H1 (cell line): ENCODE results near the gene ZNF521. TPM values are rescaled to one million over a fixed set of nuclear protein-coding genes. Genes with fewer than 3 reads are reported as not detected.

Experiments
- CTCF ChIA-PET: fragments of 300-600 bp; sonication (Branson Sonifier 250); formaldehyde crosslinking; loops from one replicate; lab custom pipeline; 2021; ENCODE audit not compliant: partially characterized antibody; lab: Charles Lee
- POLR2A ChIA-PET: fragments of 300-600 bp; sonication (Branson Sonifier 250); formaldehyde crosslinking; loops from one replicate; lab custom pipeline; 2021; ENCODE audit warnings: inconsistent platforms; ENCODE audit not compliant: partially characterized antibody; lab: Charles Lee
- DNase-seq, 2 experiments: peaks; one replicate each; pipeline versions ENCODE4 v3.0.0 to v3.0.0-alpha.2; 2010 to 2022; ENCODE audit warnings: low spot score in 2 of 2, low read depth in 1 of 2, mixed read lengths in 1 of 2
- FAIRE-seq: peaks from 2 replicates; lab custom pipeline; 2011; peaks lifted over from hg19 to GRCh38; lab: Jason Lieb, UNC
- H2AFZ ChIP-seq: 2 replicates; pipeline ENCODE4 v1.8.1; 2012; ENCODE audit warnings: low read length, inconsistent platforms
- H2AK5ac ChIP-seq: 2 replicates; pipeline ENCODE4 v1.6.1; 2013; ENCODE audit warnings: low read depth, low read length
- H2BK120ac ChIP-seq: replicated peaks from 2 replicates; pipeline ENCODE3; 2013; ENCODE audit warnings: low read depth, low read length, inconsistent platforms
- H2BK12ac ChIP-seq: 2 replicates; pipeline ENCODE4 v1.6.1; 2013; ENCODE audit warnings: low read depth, low read length
- H2BK15ac ChIP-seq: 2 replicates; pipeline ENCODE4 v1.6.1; 2013; ENCODE audit warnings: low read length
- H2BK20ac ChIP-seq: 2 replicates; pipeline ENCODE4 v1.6.1; 2013; ENCODE audit warnings: low read length
- H2BK5ac ChIP-seq: 2 replicates; pipeline ENCODE4 v1.6.1; 2013; ENCODE audit warnings: low read depth, low read length
- H3K14ac ChIP-seq: 2 replicates; pipeline ENCODE4 v1.6.1; 2013; ENCODE audit warnings: inconsistent platforms; ENCODE audit not compliant: insufficient read length
- H3K18ac ChIP-seq: 2 replicates; pipeline ENCODE4 v1.6.1; 2013; ENCODE audit warnings: low read length; ENCODE audit errors: extremely low read depth
- H3K23ac ChIP-seq: 2 replicates; pipeline ENCODE4 v1.6.1; 2013; ENCODE audit warnings: inconsistent platforms; ENCODE audit not compliant: insufficient read length
- H3K23me2 ChIP-seq: 2 replicates; pipeline ENCODE4 v1.6.1; 2013; ENCODE audit warnings: low read depth, low read length
- H3K27ac ChIP-seq: 2 replicates; pipeline ENCODE4 v1.6.1; 2011; ENCODE audit warnings: low read depth, low read length, inconsistent platforms
- H3K27me3 ChIP-seq, 4 experiments: replicated peaks in 1 of 4; 1 replicate in 1 of 4; 2 replicates in 3 of 4; pipeline versions ENCODE4 v1.6.1 to v1.8.1; 2011 to 2013; ENCODE audit warnings: low read length in 3 of 4, mild to moderate bottlenecking in 3 of 4, inconsistent platforms in 2 of 4, mixed read lengths in 2 of 4, moderate library complexity in 1 of 4; ENCODE audit not compliant: control insufficient read depth in 3 of 4, insufficient read depth in 3 of 4; ENCODE audit errors: extremely low read depth in 1 of 4
- H3K36me3 ChIP-seq, 4 experiments: 2 replicates each; pipeline versions ENCODE4 v1.6.1 to v1.8.1; 2011 to 2013; ENCODE audit warnings: mild to moderate bottlenecking in 4 of 4, low read length in 3 of 4, moderate library complexity in 2 of 4, control low read depth in 1 of 4, inconsistent platforms in 1 of 4; ENCODE audit not compliant: insufficient read depth in 4 of 4, control insufficient read depth in 2 of 4
- H3K4ac ChIP-seq: replicated peaks from 2 replicates; pipeline ENCODE3; 2013; ENCODE audit warnings: low read length, low read depth, mixed read lengths, inconsistent platforms; ENCODE audit not compliant: insufficient read length
- H3K4me1 ChIP-seq, 4 experiments: replicated peaks in 1 of 4; 1 replicate in 1 of 4; 2 replicates in 3 of 4; pipeline versions ENCODE4 v1.6.1 to v1.8.1; 2011 to 2013; ENCODE audit warnings: low read length in 3 of 4, inconsistent platforms in 2 of 4, mixed read lengths in 1 of 4; ENCODE audit not compliant: insufficient read depth in 4 of 4, control insufficient read depth in 3 of 4
- H3K4me2 ChIP-seq, 2 experiments: 2 replicates each; pipeline versions ENCODE4 v1.6.1 to v1.8.1; 2011 to 2013; ENCODE audit warnings: low read depth in 2 of 2, low read length in 2 of 2, control low read depth in 1 of 2, inconsistent platforms in 1 of 2, mild to moderate bottlenecking in 1 of 2; ENCODE audit not compliant: insufficient read depth in 1 of 2
- H3K4me3 ChIP-seq, 4 experiments: fragments of 200-600, 300-600 bp in 1 of 4; sonication (generic), shearing (Covaris generic), sonication (Bioruptor Twin) in 1 of 4; 2 replicates each; pipeline versions ENCODE4 v1.5.1 to v1.8.1; 2011 to 2016; ENCODE audit warnings: low read length in 4 of 4, low read depth in 3 of 4, control low read depth in 2 of 4, inconsistent platforms in 2 of 4, mild to moderate bottlenecking in 2 of 4, mixed read lengths in 1 of 4, moderate library complexity in 1 of 4; ENCODE audit not compliant: insufficient read depth in 2 of 4; ENCODE audit errors: extremely low read depth in 1 of 4
- H3K56ac ChIP-seq: replicated peaks from 2 replicates; pipeline ENCODE3; 2013; ENCODE audit warnings: low read depth, mild to moderate bottlenecking, mixed read lengths, low read length, inconsistent platforms; ENCODE audit not compliant: insufficient read length
- H3K79me1 ChIP-seq: 2 replicates; pipeline ENCODE4 v1.6.1; 2013; ENCODE audit warnings: low read depth, low read length, control low read depth
- H3K79me2 ChIP-seq, 2 experiments: 2 replicates each; pipeline versions ENCODE4 v1.6.1 to v1.8.1; 2012 to 2013; ENCODE audit warnings: low read length in 2 of 2, mild to moderate bottlenecking in 2 of 2, inconsistent platforms in 1 of 2; ENCODE audit not compliant: insufficient read depth in 2 of 2, control insufficient read depth in 1 of 2
- H3K9ac ChIP-seq, 4 experiments: replicated peaks in 1 of 4; 1 replicate in 1 of 4; 2 replicates in 3 of 4; pipeline versions ENCODE4 v1.6.1 to v1.8.1; 2011 to 2013; ENCODE audit warnings: low read depth in 3 of 4, low read length in 3 of 4, control low read depth in 2 of 4, mild to moderate bottlenecking in 2 of 4, moderate library complexity in 2 of 4, inconsistent platforms in 1 of 4; ENCODE audit errors: extremely low read depth in 1 of 4
- H3K9me3 ChIP-seq, 2 experiments: 2 replicates each; pipeline versions ENCODE4 v1.6.1 to v1.8.1; 2012 to 2013; ENCODE audit warnings: mild to moderate bottlenecking in 2 of 2, moderate library complexity in 2 of 2, control low read depth in 1 of 2, inconsistent platforms in 1 of 2, low read depth in 1 of 2, low read length in 1 of 2, mixed read lengths in 1 of 2; ENCODE audit not compliant: insufficient read depth in 2 of 2
- H4K20me1 ChIP-seq, 2 experiments: replicated peaks in 1 of 2; 2 replicates each; pipeline versions ENCODE3 to v1.8.1; 2011 to 2013; ENCODE audit warnings: inconsistent platforms in 2 of 2, low read length in 2 of 2, mild to moderate bottlenecking in 1 of 2; ENCODE audit not compliant: insufficient read depth in 2 of 2, control insufficient read depth in 1 of 2
- H4K5ac ChIP-seq: 2 replicates; pipeline ENCODE4 v1.6.1; 2013; ENCODE audit warnings: low read length, low read depth, mixed read lengths, inconsistent platforms; ENCODE audit not compliant: insufficient read length
- H4K8ac ChIP-seq: 2 replicates; pipeline ENCODE4 v1.8.0; 2013; ENCODE audit warnings: mild to moderate bottlenecking, moderate library complexity, low read length, inconsistent platforms; ENCODE audit not compliant: insufficient read depth; ENCODE audit errors: extremely low read depth
- H4K91ac ChIP-seq: replicated peaks from 2 replicates; pipeline ENCODE3; 2013; ENCODE audit warnings: low read length, mixed read lengths, inconsistent platforms; ENCODE audit not compliant: insufficient read length
- CHD2 ChIP-seq: IDR thresholded peaks from 2 replicates; pipeline ENCODE4 v1.6.1; 2012; ENCODE audit warnings: low read length, improper control_type of control experiment
- HDAC6 ChIP-seq: IDR thresholded peaks from one replicate; pipeline ENCODE4 v1.7.1; 2012; ENCODE audit warnings: low read depth, mild to moderate bottlenecking, inconsistent platforms, low read length, moderate library complexity
- RBBP5 ChIP-seq: IDR thresholded peaks from 2 replicates; pipeline ENCODE4 v1.7.1; 2012; ENCODE audit warnings: low read depth, mild to moderate bottlenecking, inconsistent platforms, low read length, moderate library complexity, borderline replicate concordance
- SIX5 ChIP-seq: IDR thresholded peaks from 2 replicates; pipeline ENCODE4 v1.6.1; 2011; ENCODE audit warnings: mild to moderate bottlenecking, low read depth, low read length
- SP2 ChIP-seq: IDR thresholded peaks from 2 replicates; pipeline ENCODE4 v1.6.1; 2012; ENCODE audit warnings: mild to moderate bottlenecking, low read length, inconsistent platforms
- TBP ChIP-seq: IDR thresholded peaks from 2 replicates; pipeline ENCODE4 v1.6.1; 2011; ENCODE audit warnings: low read depth, low read length, improper control_type of control experiment
- WGBS, 2 experiments: shearing (Covaris generic) in 1 of 2; methylation state at CpG; one replicate each; pipeline versions ENCODE4 v1.1.6 to v1.1.7; 2013 to 2015; ENCODE audit warnings: low lambda C conversion rate in 2 of 2, mixed read lengths in 2 of 2, inconsistent platforms in 1 of 2, low coverage in 1 of 2, missing lambda C conversion rate in 1 of 2; ENCODE audit not compliant: insufficient replicate concordance in 2 of 2, insufficient coverage in 1 of 2, insufficient read length in 1 of 2; ENCODE audit errors: extremely low coverage in 1 of 2, missing lambda C conversion rate in 1 of 2; 5-methylcytosine and 5-hydroxymethylcytosine counted together
- polyA plus RNA-seq, 7 experiments: library from polyadenylated mRNA; depleted of rRNA in 3 of 7; stranded (reverse) in 5 of 7; unstranded in 2 of 7; fragments of >200 nt in 5 of 7; fragments of 200-250 nt in 2 of 7; gene quantifications; 1 replicate in 5 of 7; 2 replicates in 1 of 7; 4 replicates in 1 of 7; pipeline versions ENCODE4 v1.2.1 to v1.2.3, GENCODE V29; 2011 to 2013; ENCODE audit warnings: missing spikeins in 2 of 7, mixed read lengths in 2 of 7
- total RNA-seq: library from RNA; stranded (reverse); fragmentation: NEBNext Ultra II Directional; extraction: Animal tissue kit (Norgen Biotek cat#: 25700); gene quantifications from 2 replicates; pipeline ENCODE4 v1.2.1, GENCODE V29; 2021
- TF ChIP-seq, protein P1 (sequence below): IDR thresholded peaks from 2 replicates; pipeline ENCODE4 v1.6.1; 2011; ENCODE audit warnings: low read length, improper control_type of control experiment
- TF ChIP-seq, protein P2 (sequence below): IDR thresholded peaks from 2 replicates; pipeline ENCODE4 v1.6.1; 2012; ENCODE audit warnings: inconsistent platforms

ZNF521 gene
- total and polyA plus RNA-seq, 2 of the 8 experiments (the other 6 are each of a cell fraction or from before 2014, with no cell fraction given), result 9.5 to 15.8 TPM

DNA sequence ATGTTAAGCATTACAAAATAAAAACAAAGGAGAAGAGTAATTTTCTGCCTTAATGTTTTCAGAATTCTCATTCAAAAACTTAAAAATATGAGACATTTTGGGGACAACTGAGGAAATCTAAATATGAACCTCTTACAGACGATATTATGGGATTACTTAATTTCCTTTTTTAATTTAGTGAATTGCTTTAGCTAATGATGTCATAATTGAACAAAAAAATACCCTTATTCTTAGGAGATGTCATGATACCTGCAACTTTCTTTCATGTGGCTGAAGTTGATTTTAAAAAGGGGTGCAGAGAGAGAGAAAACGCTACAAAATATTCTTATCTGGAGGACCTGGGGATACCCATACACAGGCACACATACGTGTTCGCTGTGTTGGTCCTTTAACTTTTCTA lies 129.3 kb downstream of the ZNF521 start:
- Histone ChIP-seq H3K36me3 (peaks cover 2 to 20% (median 5%) of the 10 kb centered on the region in 4 experiments; a peak in 4 of 8 replicates), H3K23ac (no peak overlapping the region), H3K23me2 (no peaks in the 10 kb centered on the region), H2BK120ac (no peak overlapping the region), H3K79me1 (no peaks in the 10 kb centered on the region), H3K14ac (no peak overlapping the region), H2BK20ac (no peak overlapping the region), H4K5ac (no peak overlapping the region), H2AK5ac (no peak overlapping the region), H3K9ac (no peak overlapping the region), H2BK5ac (no peak overlapping the region), H3K4me2 (no peak overlapping the region), H3K56ac (no peak overlapping the region), H2BK12ac (no peak overlapping the region), H3K27me3 (no peaks in the 10 kb centered on the region), H3K27ac (no peak overlapping the region), H3K4me1 (no peaks in the 10 kb centered on the region; a peak in 1 of 7 replicates), H4K8ac (no peak overlapping the region), H4K91ac (no peak overlapping the region), H3K18ac (no peak overlapping the region), H3K4me3 (no peak overlapping the region), H3K79me2 (no peaks in the 10 kb centered on the region), H3K9me3 (no peaks in the 10 kb centered on the region), H3K4ac (no peak overlapping the region), H4K20me1 (peaks cover 0 to 3% of the 10 kb centered on the region in 2 experiments), H2AFZ (no peak overlapping the region), H2BK15ac (no peak overlapping the region)
- ChIA-PET CTCF (no interaction called here), POLR2A (no interaction called here)
- FAIRE-seq, result no peak
- DNase-seq, result no peak
- WGBS, 2 experiments, result 97% methylated on average over 4 of the region's 4 CpGs; no CpG with 5 or more reads in 1 of the 2 experiments
- TF ChIP-seq CHD2 (no peak), RBBP5 (no peak), TBP (no peak), SP2 (no peak), SIX5 (no peak), HDAC6 (no peak)
- TF ChIP-seq, protein P1, sequence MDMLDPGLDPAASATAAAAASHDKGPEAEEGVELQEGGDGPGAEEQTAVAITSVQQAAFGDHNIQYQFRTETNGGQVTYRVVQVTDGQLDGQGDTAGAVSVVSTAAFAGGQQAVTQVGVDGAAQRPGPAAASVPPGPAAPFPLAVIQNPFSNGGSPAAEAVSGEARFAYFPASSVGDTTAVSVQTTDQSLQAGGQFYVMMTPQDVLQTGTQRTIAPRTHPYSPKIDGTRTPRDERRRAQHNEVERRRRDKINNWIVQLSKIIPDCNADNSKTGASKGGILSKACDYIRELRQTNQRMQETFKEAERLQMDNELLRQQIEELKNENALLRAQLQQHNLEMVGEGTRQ, result no peak
- TF ChIP-seq, protein P2, sequence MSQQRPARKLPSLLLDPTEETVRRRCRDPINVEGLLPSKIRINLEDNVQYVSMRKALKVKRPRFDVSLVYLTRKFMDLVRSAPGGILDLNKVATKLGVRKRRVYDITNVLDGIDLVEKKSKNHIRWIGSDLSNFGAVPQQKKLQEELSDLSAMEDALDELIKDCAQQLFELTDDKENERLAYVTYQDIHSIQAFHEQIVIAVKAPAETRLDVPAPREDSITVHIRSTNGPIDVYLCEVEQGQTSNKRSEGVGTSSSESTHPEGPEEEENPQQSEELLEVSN, result no peak
